ENCODE data around the gene PWWP2B.

The PWWP2B gene

GRCh38 chr10:132459301-132460003 lies 62.5 kb downstream of the PWWP2B start:
- TF ChIP-seq CTCF (conservative IDR thresholded peaks at IDR 0.05; ENCODE audit: low read depth, low read length) = no peak
- H3K4me3 ChIP-seq (ENCODE audit: low read depth, low read length) = no peak overlapping the region
- no peak for DNase-seq (ENCODE audit: low read depth)

DNA sequence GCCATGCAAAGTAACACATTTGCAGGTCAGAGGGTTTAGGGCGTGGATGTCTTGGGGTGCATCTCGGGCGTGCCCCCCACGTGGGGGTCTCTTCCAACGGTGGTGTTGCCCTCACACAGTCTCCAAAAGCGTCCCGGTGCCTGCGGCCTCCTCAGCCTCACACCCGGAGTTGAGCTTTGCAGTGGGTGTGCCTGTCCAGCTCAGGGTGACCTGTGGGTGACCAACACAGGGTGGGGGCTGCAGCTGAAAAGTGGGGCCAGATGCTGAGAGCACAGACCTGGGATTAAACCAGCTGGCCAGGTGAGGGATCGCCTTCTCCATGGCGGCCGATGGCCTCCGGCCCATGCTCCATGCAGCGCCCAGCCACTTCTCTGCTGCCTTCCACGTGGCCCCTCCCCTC lies 63.1 kb downstream of the PWWP2B start:
- DNase-seq (ENCODE audit: low read depth) = no peak
- no peak overlapping the region for H3K4me3 ChIP-seq (ENCODE audit: low read depth, low read length)
- TF ChIP-seq CTCF (conservative IDR thresholded peaks at IDR 0.05; ENCODE audit: low read depth, low read length) = no peak

DNA sequence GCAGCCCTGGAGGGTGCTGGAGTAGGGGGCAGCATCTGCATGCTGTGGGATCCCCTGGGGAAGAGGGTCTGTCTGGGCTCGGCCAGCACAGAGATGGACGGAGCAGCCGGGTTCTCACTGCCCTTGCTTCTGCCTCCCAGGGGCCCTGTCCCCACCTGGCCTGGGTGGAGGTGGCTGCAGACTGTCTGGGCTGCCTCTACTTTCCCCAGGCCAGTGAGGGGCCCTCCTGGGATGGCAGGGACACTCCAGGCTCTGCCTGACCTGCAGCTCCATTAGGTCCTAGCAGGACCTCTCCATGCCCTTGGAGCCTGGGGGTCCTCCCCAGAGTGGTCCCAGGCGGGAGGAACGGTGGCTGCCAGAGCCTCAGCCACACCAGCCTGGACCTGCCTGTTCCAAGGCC lies 63.7 kb downstream of the PWWP2B start:
- no peak for TF ChIP-seq CTCF (conservative IDR thresholded peaks at IDR 0.05; ENCODE audit: low read depth, low read length)
- H3K4me3 ChIP-seq (ENCODE audit: low read depth, low read length) = no peak overlapping the region
- no peak for DNase-seq (ENCODE audit: low read depth)

DNA sequence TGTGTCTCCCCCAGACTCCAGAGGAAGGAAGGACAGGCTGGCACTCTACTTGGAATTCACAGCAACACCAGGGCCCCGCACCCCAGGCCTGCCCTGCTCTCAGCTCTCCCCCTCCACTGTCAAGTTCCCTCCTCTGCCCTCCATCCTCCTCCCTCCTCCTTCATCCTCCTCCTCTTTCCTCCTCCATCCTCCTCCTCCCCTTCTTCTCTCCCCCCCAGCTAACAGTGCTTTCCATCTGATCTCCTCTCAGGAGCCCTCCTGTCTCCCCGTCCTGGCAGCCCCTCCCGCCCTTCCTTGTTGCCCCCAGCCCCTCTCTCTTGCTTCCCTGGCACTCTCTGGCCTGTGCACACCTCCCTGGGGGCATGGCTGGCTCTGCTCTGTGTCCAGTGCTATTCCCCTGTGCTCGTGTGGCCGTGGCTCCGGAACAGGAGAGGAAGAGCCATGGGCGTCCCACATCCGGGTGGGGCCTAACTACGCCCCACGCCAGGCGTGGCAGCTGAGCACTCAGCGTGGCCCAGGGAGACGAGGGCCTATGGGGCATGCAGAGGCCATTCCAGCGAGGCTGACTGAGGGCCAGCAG lies 64.2 kb downstream of the PWWP2B start:
- H3K4me3 ChIP-seq (ENCODE audit: low read depth, low read length) = no peak overlapping the region

DNA sequence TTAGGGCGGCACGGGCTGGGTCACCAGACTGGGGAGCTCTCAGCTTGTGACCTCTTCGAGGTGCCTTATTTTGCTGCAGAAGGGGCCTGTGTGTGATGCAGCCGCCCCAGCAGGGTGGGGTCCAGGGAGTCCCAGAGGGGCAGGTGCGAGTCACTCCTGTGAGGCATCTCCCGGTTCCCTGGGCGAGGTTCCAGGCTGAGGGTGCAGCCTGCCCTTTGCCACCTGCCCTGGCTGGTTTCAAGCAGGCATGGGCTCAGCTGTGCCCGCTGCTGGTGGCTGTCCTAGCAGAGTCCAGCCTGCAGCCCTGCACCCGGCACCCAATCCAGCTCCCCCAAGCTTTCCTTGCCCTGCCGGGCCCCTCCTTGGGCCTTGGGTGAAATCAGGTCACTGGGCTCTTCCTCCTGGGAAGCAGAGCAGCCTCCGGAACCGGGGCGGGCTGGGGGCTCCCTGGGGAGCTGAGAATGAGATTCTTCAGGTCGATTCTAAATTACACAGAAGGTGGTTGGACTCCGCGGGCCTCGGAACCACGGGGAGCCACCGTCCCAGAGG lies 64.8 kb downstream of the PWWP2B start:
- DNase-seq (ENCODE audit: low read depth) = no peak

More for the DNA sequence above, 64.2 kb downstream of the PWWP2B start:
- no peak for DNase-seq (ENCODE audit: low read depth)
- TF ChIP-seq CTCF (conservative IDR thresholded peaks at IDR 0.05; ENCODE audit: low read depth, low read length) = no peak

DNA sequence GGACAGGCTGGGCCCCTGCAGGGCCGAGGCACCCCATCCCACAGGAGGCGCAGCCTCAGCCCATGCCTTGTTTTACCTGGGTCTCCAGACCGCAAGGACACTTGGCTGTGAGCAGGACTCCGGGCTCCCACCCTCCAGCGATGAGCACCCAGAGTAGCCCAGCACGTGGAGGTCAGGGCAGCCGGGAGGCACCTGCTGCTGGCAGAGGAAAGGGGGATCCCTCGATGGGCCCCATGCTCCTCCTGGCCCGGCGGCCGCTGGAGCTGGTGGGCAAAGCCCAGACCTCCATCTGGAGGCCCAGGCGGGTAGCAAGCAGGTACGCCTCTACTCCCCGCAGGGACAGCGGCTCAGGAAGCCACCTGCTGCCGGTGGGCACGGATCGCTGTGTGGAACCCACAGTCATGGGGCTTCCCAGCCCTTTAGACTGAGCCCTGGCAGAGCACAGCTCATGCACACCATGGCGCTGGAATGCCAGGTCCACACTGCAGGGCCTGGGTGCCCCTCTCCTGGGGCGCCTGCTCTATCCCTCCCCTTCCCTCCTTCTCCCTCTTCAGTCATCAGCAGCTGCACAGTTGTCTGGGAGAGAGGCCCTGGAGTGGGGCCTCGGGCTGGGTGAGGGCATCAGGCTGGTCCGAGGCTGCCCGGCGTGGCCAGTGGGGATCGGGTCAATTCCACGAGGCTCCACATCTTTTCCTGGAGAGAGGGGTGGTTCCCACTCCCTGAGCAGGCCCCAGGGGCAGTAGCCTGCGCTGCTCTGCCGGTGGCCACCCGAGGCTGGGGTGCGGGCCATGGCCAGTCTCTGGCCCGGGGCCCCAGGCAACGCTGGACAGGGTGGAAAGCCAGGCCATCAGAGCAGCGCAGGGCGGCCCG lies 65.7 kb downstream of the PWWP2B start:
- DNase-seq (ENCODE audit: low read depth) = no peak
- no peak for TF ChIP-seq CTCF (conservative IDR thresholded peaks at IDR 0.05; ENCODE audit: low read depth, low read length)

More for the DNA sequence above, 64.8 kb downstream of the PWWP2B start:
- no peak for TF ChIP-seq CTCF (conservative IDR thresholded peaks at IDR 0.05; ENCODE audit: low read depth, low read length)
- no peak overlapping the region for H3K4me3 ChIP-seq (ENCODE audit: low read depth, low read length)

More for the DNA sequence above, 65.7 kb downstream of the PWWP2B start:
- no peak overlapping the region for H3K4me3 ChIP-seq (ENCODE audit: low read depth, low read length)
